GM11168 (cell line): ENCODE measurements around the gene PORCN.
"Not testable (repeated sequence)": the region's sequence is repeated elsewhere in the genome, so short reads cannot be mapped to it uniquely, and the experiment has no call there.

ENCODE experiments used
- in situ Hi-C: fragments of 300-500 bp; cut with MboI; formaldehyde crosslinking; loops from one replicate; pipeline ENCODE4 v1.12.0; 2022; ENCODE audit warnings: low sequenced_read_pairs; ENCODE audit not compliant: unreplicated experiment

The PORCN gene

GRCh38 chrX:48507246-48507645 is 1.5 kb upstream of the PORCN start:
- in situ Hi-C loops: no loop called here

GRCh38 chrX:48509245-48509590 is 426 bp downstream of the PORCN start:
- in situ Hi-C loops: no loop called here

DNA sequence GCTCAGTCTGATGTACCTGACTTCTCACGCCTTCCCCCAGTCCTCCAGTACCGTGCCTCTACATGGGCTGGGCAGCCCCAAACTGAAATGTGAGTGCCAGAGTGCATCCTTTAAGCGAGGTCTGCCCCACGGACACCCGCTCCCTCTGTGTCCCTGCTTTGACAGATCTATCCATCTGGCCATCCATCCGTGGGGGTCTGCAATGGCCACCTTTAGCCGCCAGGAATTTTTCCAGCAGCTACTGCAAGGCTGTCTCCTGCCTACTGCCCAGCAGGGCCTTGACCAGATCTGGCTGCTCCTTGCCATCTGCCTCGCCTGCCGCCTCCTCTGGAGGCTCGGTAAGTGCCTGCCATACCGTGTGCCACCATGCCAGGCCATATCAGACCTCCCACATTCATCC is 827 bp downstream of the PORCN start:
- in situ Hi-C loops: no loop called here

- in situ Hi-C loops: no loop called here
Measured at GRCh38 chrX:48511560-48511959, 2.8 kb downstream of the PORCN start.

- in situ Hi-C loops: no loop called here
Measured at GRCh38 chrX:48512371-48512935, 3.7 kb downstream of the PORCN start.

GRCh38 chrX:48513670-48514069 is 4.9 kb downstream of the PORCN start:
- in situ Hi-C loops: no loop called here

- in situ Hi-C loops: no loop called here
Measured at GRCh38 chrX:48514126-48514806, 5.5 kb downstream of the PORCN start.

- in situ Hi-C loops: no loop called here
Measured at GRCh38 chrX:48514868-48515460, 6.2 kb downstream of the PORCN start.

DNA sequence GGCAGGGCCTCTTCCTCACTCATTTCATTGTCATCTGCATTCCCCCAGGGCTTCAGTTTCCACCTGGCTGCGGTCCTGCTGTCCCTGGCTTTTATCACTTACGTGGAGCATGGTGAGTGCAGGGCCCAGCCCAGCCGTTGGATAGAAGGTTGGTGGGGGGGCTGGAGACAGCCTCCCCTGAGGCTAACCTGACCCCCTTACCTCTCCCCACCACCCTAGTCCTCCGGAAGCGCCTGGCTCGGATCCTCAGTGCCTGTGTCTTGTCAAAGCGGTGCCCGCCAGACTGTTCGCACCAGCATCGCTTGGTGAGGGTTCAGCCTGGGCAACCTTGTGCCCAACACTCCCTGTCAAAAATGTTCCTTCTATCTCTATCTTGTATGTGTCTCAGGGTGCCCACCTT is 7.0 kb downstream of the PORCN start:
- in situ Hi-C loops: no loop called here

DNA sequence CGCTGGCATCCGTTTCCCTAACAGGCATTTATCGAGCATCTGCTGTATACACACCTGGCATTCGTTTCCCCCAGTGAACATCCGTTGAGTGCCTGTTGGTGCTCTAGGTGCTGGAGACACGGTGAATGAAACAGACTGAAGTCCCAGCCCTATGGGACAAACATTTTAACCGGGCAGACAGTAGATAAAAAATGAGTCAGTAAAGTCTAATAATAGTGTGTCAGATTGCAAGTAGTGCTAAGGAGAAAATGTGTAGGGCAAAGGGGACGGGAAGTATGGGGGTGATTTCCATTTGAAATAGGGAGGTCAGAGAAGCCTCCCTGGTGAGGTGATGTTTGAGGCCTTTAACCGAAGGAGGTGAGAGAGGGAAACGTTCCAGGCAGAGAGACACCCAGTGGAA is 7.5 kb downstream of the PORCN start:
- in situ Hi-C loops: no loop called here

- in situ Hi-C loops: no loop called here
Measured at GRCh38 chrX:48516987-48517386, 8.2 kb downstream of the PORCN start.

GRCh38 chrX:48519481-48519880 is 10.7 kb downstream of the PORCN start:
- in situ Hi-C loops: not testable (repeated sequence)

GRCh38 chrX:48520455-48520854 is 11.7 kb downstream of the PORCN start:
- in situ Hi-C loops: no loop called here

- in situ Hi-C loops: no loop called here
Measured at GRCh38 chrX:48520976-48521352, 12.2 kb downstream of the PORCN start.

GRCh38 chrX:48521353-48522243 is 12.8 kb downstream of the PORCN start, which contains the start of gene EBP:
Gene EBP, plus strand, starts transcription at chrX:48521808. Its CDS starts 1,964 bp downstream, at chrX:48523772.
- in situ Hi-C loops: no loop called here

GRCh38 chrX:48522291-48522690 is 13.5 kb downstream of the PORCN start:
- in situ Hi-C loops: no loop called here

- in situ Hi-C loops: no loop called here
Measured at GRCh38 chrX:48523682-48524081, 14.9 kb downstream of the PORCN start.

- in situ Hi-C loops: not testable (repeated sequence)
Measured at GRCh38 chrX:48525853-48526252, 17.1 kb downstream of the PORCN start.

DNA sequence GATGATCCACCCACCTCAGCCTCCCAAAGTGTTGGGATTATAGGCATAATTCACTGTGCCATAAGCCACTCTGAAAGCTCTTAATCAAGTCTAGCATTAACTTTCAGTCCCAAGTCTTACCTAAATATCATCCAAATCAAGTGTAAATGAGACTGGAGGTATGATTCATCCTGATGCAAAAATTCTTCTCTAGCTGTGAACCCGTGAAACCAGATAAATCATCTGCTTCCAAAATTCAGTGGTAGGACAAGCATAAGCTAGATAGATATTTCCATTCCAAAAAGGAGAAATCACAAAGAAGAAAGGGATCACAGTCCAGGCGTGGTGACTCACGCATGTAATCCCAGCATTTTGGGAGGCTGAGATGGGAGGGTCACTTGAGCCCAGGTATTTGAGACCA is 21.9 kb downstream of the PORCN start:
- in situ Hi-C loops: no loop called here

DNA sequence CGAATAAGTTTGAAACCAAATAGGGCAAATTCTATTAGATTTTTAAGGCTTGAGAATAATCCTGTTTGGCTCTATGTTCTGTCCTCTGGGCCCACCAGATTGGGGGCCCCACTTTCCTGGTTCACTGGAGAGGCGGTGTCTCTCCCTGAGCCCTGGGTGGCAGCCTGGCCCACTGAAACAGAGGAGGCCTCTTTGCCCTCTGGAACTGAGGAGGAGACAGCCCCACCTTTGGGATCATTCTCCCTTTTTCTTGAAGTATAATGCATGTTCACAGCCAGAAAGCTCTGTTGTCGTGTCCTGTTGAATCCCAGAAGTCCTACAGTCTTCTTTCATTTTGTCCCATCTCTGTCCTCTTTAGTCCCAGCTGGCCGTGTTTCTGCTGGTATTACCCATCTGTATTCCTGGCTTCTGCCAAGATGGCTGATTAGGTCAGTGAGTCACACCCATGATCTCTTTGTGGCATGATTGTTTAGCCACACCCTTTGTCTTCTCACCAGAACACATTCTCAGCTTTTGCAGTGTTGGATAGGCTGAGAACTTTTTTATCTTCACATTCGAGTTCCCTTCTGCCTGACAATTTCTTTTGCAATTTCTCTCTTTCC is 22.7 kb downstream of the PORCN start:
- in situ Hi-C loops: no loop called here

GRCh38 chrX:48532161-48532560 is 23.4 kb downstream of the PORCN start:
- in situ Hi-C loops: no loop called here
